Right atrium auricular region (tissue), 2 donors: ENCODE measurements around the gene DNAJC3. TPM values are rescaled to one million over a fixed set of nuclear protein-coding genes. Genes with fewer than 3 reads are reported as not detected.

Experiments used
- DNase-seq: peaks from one replicate; pipeline ENCODE4 v3.0.0-alpha.2; 2019; ENCODE audit warnings: low spot score
- H3K27ac ChIP-seq, 2 donors: fragments of 200-600 bp; sonication (generic); 1 replicate in 1 of 2; 2 replicates in 1 of 2; pipeline ENCODE4 v1.5.1; 2016 to 2019
- H3K27me3 ChIP-seq, 2 donors: fragments of 200-600 bp; sonication (generic); one replicate each; pipeline versions ENCODE4 v1.5.1 to v1.6.0; 2017 to 2019
- H3K36me3 ChIP-seq: fragments of 200-600 bp; sonication (generic); one replicate; pipeline ENCODE4 v1.5.1; 2016
- H3K4me1 ChIP-seq, 2 donors: fragments of 200-600 bp; sonication (generic); one replicate each; pipeline versions ENCODE4 v1.5.1 to v1.6.0; 2017 to 2019
- H3K4me3 ChIP-seq, 2 donors: fragments of 200-600 bp; sonication (generic); 1 replicate in 1 of 2; 2 replicates in 1 of 2; pipeline ENCODE4 v1.5.1; 2017 to 2019; ENCODE audit warnings: mild to moderate bottlenecking in 1 of 2, moderate library complexity in 1 of 2
- H3K9me3 ChIP-seq, 2 donors: fragments of 200-600 bp; sonication (generic); one replicate each; pipeline ENCODE4 v1.5.1; 2019
- total RNA-seq, 2 donors: library from RNA; depleted of rRNA; stranded (reverse); fragments of >200 nt; gene quantifications; one replicate each; pipeline ENCODE4 v1.1.0, GENCODE V29; 2016
- TF ChIP-seq, protein P1 (sequence below), 2 donors: fragments of 200-600 bp; sonication (generic); IDR thresholded peaks; one replicate each; pipeline ENCODE4 v1.5.1; 2019; ENCODE audit warnings: antibody characterized with exemption in 2 of 2

The DNAJC3 gene
- total RNA-seq, 2 donors from 2014 or later, result 32.6 to 37.7 TPM

DNA sequence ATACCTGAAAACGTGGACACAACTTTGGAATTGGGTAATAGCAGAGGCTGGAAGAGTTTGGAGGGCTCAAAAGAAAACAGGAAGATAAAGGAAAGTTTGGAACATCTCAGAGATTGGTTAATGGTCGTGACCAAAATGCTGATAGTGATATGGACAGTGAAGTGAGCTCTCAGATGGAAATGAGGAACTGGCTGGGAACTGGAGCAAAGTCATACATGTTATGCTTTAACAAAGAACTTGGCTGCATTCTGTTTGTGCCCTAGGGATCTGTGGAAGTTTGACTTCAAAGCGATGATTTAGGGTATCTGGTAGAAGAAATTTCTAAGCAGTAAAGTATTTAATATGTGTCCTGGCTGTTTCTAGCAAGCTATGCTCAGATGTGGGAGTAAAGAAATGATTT, 136.2 kb downstream of the DNAJC3 start:
- DNase-seq, result no peak
- H3K27ac ChIP-seq, result no peak overlapping the region
- no peaks in the 10 kb centered on the region for H3K27me3 ChIP-seq
- H3K4me3 ChIP-seq, result no peak overlapping the region
- no peaks in the 10 kb centered on the region for H3K4me1 ChIP-seq
- TF ChIP-seq, protein P1, sequence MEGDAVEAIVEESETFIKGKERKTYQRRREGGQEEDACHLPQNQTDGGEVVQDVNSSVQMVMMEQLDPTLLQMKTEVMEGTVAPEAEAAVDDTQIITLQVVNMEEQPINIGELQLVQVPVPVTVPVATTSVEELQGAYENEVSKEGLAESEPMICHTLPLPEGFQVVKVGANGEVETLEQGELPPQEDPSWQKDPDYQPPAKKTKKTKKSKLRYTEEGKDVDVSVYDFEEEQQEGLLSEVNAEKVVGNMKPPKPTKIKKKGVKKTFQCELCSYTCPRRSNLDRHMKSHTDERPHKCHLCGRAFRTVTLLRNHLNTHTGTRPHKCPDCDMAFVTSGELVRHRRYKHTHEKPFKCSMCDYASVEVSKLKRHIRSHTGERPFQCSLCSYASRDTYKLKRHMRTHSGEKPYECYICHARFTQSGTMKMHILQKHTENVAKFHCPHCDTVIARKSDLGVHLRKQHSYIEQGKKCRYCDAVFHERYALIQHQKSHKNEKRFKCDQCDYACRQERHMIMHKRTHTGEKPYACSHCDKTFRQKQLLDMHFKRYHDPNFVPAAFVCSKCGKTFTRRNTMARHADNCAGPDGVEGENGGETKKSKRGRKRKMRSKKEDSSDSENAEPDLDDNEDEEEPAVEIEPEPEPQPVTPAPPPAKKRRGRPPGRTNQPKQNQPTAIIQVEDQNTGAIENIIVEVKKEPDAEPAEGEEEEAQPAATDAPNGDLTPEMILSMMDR (IDR thresholded peaks at IDR 0.05), result no peak
- peaks cover 0 to 21% of the 10 kb centered on the region in 2 donors for H3K9me3 ChIP-seq
- no peaks in the 10 kb centered on the region for H3K36me3 ChIP-seq

DNA sequence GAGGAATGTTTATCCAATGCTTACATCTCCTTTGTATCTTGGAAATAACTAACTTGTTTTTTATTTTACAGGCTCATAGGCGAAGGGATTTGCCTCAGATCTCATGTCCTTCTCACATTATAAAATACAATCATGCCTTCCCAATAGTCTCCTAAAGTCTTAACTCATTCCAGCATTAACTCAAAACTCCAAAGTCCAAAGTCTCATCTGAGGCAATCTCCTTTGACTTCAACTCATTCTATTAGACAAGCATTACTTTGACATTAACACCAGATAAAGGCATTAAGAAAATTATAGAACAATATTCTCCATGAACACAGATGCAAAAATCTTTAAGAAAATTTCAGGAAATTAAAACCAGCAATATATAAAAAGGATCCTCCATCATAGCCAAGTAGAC, 137.6 kb downstream of the DNAJC3 start:
- no peak for DNase-seq
- TF ChIP-seq, protein P1 (IDR thresholded peaks at IDR 0.05), result no peak
- Histone ChIP-seq H3K4me3 (no peak overlapping the region), H3K36me3 (no peaks in the 10 kb centered on the region), H3K9me3 (peaks cover 0 to 18% of the 10 kb centered on the region in 2 donors), H3K27me3 (no peaks in the 10 kb centered on the region), H3K27ac (no peak overlapping the region), H3K4me1 (no peaks in the 10 kb centered on the region)

DNA sequence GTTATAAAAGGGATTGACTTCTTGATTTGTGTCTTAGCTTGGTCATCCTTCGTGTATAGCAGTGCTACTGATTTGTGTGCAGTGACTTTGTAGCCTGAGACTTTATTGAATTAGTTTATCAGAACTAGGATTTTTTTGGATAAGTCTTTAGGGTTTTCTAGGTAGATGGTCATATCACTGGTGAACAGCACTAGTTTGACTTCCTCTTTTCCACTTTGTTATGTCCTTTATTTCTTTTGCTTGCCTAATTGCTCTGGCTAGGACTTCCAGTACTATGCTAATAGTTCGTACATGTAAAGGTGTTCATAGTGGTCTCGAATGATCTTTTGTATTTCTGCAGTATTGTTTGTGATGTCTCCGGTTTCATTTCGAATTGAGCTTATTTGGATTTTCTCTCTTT, 145.4 kb downstream of the DNAJC3 start:
- TF ChIP-seq, protein P1 (IDR thresholded peaks at IDR 0.05), result no peak
- no peak for DNase-seq

DNA sequence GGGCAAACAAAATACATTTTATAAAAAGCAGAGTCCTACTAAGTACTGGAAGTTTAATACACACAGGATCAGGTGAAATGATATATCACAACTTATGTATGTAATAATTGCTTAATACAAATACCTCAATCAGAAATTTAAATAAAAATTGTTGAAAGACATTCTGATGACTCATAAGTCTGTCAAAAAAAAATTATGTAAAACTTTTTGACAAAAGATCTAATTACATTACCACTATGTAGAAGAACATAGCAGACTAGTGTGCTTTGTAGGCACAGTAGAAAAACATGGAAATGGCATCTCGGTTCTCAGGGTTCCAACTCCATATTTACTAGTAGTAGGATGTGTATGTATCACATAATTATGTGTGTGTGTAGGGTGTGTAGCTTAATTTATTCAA, 156.2 kb downstream of the DNAJC3 start:
- no peak overlapping the region for H3K27ac ChIP-seq
- no peaks in the 10 kb centered on the region for H3K36me3 ChIP-seq
- TF ChIP-seq, protein P1 (IDR thresholded peaks at IDR 0.05), result no peak
- H3K4me1 ChIP-seq, result peaks cover 0 to 5% of the 10 kb centered on the region in 2 donors
- no peak for DNase-seq
- H3K4me3 ChIP-seq, result no peak overlapping the region
- H3K27me3 ChIP-seq, result no peaks in the 10 kb centered on the region
- H3K9me3 ChIP-seq, result peaks cover 0 to 11% of the 10 kb centered on the region in 2 donors

More for the DNA sequence above, 145.4 kb downstream of the DNAJC3 start:
- H3K4me3 ChIP-seq, result no peak overlapping the region
- no peaks in the 10 kb centered on the region for H3K9me3 ChIP-seq
- no peaks in the 10 kb centered on the region for H3K27me3 ChIP-seq
- no peaks in the 10 kb centered on the region for H3K4me1 ChIP-seq
- H3K27ac ChIP-seq, result no peak overlapping the region
- peaks cover 8% of the 10 kb centered on the region for H3K36me3 ChIP-seq

DNA sequence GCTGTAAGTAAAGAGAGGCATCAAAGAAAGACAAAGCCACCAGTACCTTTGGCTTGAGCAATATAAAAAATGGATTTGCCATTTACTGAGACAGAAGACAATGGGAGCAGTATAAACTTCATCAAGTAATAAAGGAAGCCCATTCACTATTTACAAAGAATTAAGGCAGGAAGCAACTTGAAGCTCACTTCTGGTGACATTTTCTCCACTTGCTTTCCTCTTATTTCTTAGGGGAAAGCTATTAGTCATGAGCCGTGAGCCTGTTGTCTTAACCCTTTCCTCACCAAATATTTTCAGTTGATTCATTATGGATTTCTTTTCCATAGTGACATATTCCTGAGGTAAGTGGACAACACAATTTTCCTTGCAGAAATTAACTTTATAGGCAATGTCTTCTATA, 156.8 kb downstream of the DNAJC3 start:
- no peaks in the 10 kb centered on the region for H3K27me3 ChIP-seq

More for the DNA sequence above, 156.8 kb downstream of the DNAJC3 start:
- peaks cover 0 to 5% of the 10 kb centered on the region in 2 donors for H3K4me1 ChIP-seq
- no peaks in the 10 kb centered on the region for H3K36me3 ChIP-seq
- H3K9me3 ChIP-seq, result peaks cover 0 to 15% of the 10 kb centered on the region in 2 donors
- DNase-seq, result no peak
- no peak overlapping the region for H3K4me3 ChIP-seq
- TF ChIP-seq, protein P1 (IDR thresholded peaks at IDR 0.05), result no peak
- no peak overlapping the region for H3K27ac ChIP-seq
